PC-3 (cell line): ENCODE measurements around the gene GPC3. TPM values are rescaled to one million over a fixed set of nuclear protein-coding genes. Genes with fewer than 3 reads are reported as not detected.

ENCODE experiments used
- ATAC-seq: fragments of 200-7000 bp; cut with Tn5 transposase; 2 replicates; pipeline ENCODE4 v1.9.1; 2020; ENCODE audit warnings: mild to moderate bottlenecking, moderate library complexity
- BruUV-seq: library from RNA; stranded (reverse); fragments of 400-500 nt; replicated peaks from 2 replicates; lab custom pipeline; 2021; lab: Mats Ljungman, UMichigan
- CTCF ChIA-PET: fragments of 300-600 bp; sonication (Branson Sonifier 250); formaldehyde crosslinking; loops from one replicate; lab custom pipeline; 2022; ENCODE audit warnings: antibody characterized with exemption; lab: Charles Lee
- POLR2A ChIA-PET: fragments of 300-600 bp; sonication (Branson Sonifier 250); formaldehyde crosslinking; loops from one replicate; lab custom pipeline; 2022; ENCODE audit warnings: antibody characterized with exemption; ENCODE audit not compliant: unreplicated experiment; lab: Charles Lee
- DNase-seq: peaks from one replicate; pipeline ENCODE4 v3.0.0-alpha.2; 2015
- H2AFZ ChIP-seq: fragments of 300-600 bp; sonication (generic); 2 replicates; pipeline ENCODE4 v1.6.0; 2016; ENCODE audit warnings: antibody characterized with exemption, low read length
- H3F3A ChIP-seq: fragments of 300-600 bp; sonication (generic); one replicate; pipeline ENCODE4 v1.6.0; 2017; ENCODE audit warnings: antibody characterized with exemption, low read length, control low read depth, mild to moderate bottlenecking; ENCODE audit not compliant: unreplicated experiment
- H3K27ac ChIP-seq: fragments of 300-600 bp; sonication (generic); 2 replicates; pipeline ENCODE4 v1.5.1; 2016; ENCODE audit warnings: mild to moderate bottlenecking, low read length
- H3K27me3 ChIP-seq: fragments of 300-600 bp; sonication (generic); 2 replicates; pipeline ENCODE4 v1.6.1; 2016; ENCODE audit warnings: low read length, mixed read lengths
- H3K36me3 ChIP-seq: fragments of 300-600 bp; sonication (generic); 2 replicates; pipeline ENCODE4 v1.6.1; 2016; ENCODE audit warnings: low read depth, mixed run types, low read length, mixed read lengths
- H3K4me1 ChIP-seq: fragments of 300-600 bp; sonication (generic); 2 replicates; pipeline ENCODE4 v1.5.1; 2016; ENCODE audit warnings: low read length; ENCODE audit not compliant: insufficient read depth
- H3K4me2 ChIP-seq: fragments of 300-600 bp; sonication (generic); 2 replicates; pipeline ENCODE4 v1.6.0; 2016; ENCODE audit warnings: low read length
- H3K4me3 ChIP-seq: fragments of 300-600 bp; sonication (generic); 2 replicates; pipeline ENCODE4 v1.5.1; 2016; ENCODE audit warnings: mild to moderate bottlenecking, low read length, mixed read lengths
- H3K79me2 ChIP-seq: fragments of 300-600 bp; sonication (generic); 2 replicates; pipeline ENCODE4 v1.6.1; 2017; ENCODE audit warnings: low read length, mixed read lengths
- H3K9ac ChIP-seq: fragments of 300-600 bp; sonication (generic); 2 replicates; pipeline ENCODE4 v1.6.0; 2016; ENCODE audit warnings: mild to moderate bottlenecking, low read length
- H3K9me2 ChIP-seq: fragments of 300-600 bp; sonication (generic); replicated peaks from 2 replicates; pipeline ENCODE4 v1.6.1; 2016; ENCODE audit warnings: mixed run types, low read length, mixed read lengths
- H3K9me3 ChIP-seq: fragments of 300-600 bp; sonication (generic); 2 replicates; pipeline ENCODE4 v1.6.1; 2016; ENCODE audit warnings: low read length, mixed read lengths
- H4K20me1 ChIP-seq: fragments of 300-600 bp; sonication (generic); 2 replicates; pipeline ENCODE4 v1.6.1; 2016; ENCODE audit warnings: low read length, mixed read lengths
- CTCF ChIP-seq: fragments of 300-600 bp; sonication (generic); conservative IDR thresholded peaks from 2 replicates; pipeline ENCODE4 v1.5.1; 2017; ENCODE audit warnings: antibody characterized with exemption, low read depth, mild to moderate bottlenecking, low read length
- EZH2 ChIP-seq: fragments of 300-600 bp; sonication (generic); IDR thresholded peaks from one replicate; pipeline ENCODE4 v1.6.1; 2017; ENCODE audit warnings: antibody characterized with exemption, mild to moderate bottlenecking, low read length; ENCODE audit not compliant: unreplicated experiment
- EZH2phosphoT487 ChIP-seq: fragments of 300-600 bp; sonication (generic); IDR thresholded peaks from 2 replicates; pipeline ENCODE4 v1.6.1; 2018; ENCODE audit warnings: mild to moderate bottlenecking, antibody characterized with exemption, low read length, borderline replicate concordance
- intact Hi-C: fragments of 100-400 bp; cut with micrococcal nuclease; formaldehyde crosslinking; loops from 2 replicates; pipeline ENCODE4 v1.9.0; 2023
- total RNA-seq: library from RNA; depleted of rRNA; stranded (reverse); fragments of >200 nt; gene quantifications from 2 replicates; pipeline ENCODE4 v1.2.3, GENCODE V29; 2014

GPC3 gene
- total RNA-seq, 1 experiment from 2014 or later = not detected

- Histone ChIP-seq H3K9ac (no peak overlapping the region), H3K79me2 (no peaks in the 10 kb centered on the region), H3K9me3 (no peaks in the 10 kb centered on the region), H3K36me3 (no peaks in the 10 kb centered on the region), H3K27ac (no peak overlapping the region), H3K9me2 (no peaks in the 10 kb centered on the region), H3K4me1 (no peaks in the 10 kb centered on the region), H3K4me2 (no peak overlapping the region), H3F3A (no peaks in the 10 kb centered on the region), H3K27me3 (peaks cover 17% of the 10 kb centered on the region), H3K4me3 (no peak overlapping the region), H4K20me1 (no peaks in the 10 kb centered on the region), H2AFZ (no peak overlapping the region)
- TF ChIP-seq CTCF (no peak), EZH2 (no peak), EZH2phosphoT487 (no peak)
- BruUV-seq = no TSS peak
- no peak for ATAC-seq
- ChIA-PET POLR2A (no interaction called here), CTCF (no interaction called here)
- intact Hi-C loops = no loop called here
- DNase-seq = no peak
Measured at GRCh38 chrX:133933316-133933715, 52.1 kb downstream of the GPC3 start.

- H3K4me1 ChIP-seq = no peaks in the 10 kb centered on the region
- H3F3A ChIP-seq = no peaks in the 10 kb centered on the region
- peaks cover 7% of the 10 kb centered on the region for H3K27me3 ChIP-seq
- no peak overlapping the region for H3K27ac ChIP-seq
- ChIA-PET CTCF (no interaction called here), POLR2A (no interaction called here)
- ATAC-seq = no peak
- H3K79me2 ChIP-seq = no peaks in the 10 kb centered on the region
- intact Hi-C loops = no loop called here
- H4K20me1 ChIP-seq = no peaks in the 10 kb centered on the region
- no peak overlapping the region for H3K9ac ChIP-seq
- TF ChIP-seq CTCF (no peak), EZH2phosphoT487 (no peak)
- BruUV-seq = no TSS peak
- DNase-seq = no peak
- H3K4me3 ChIP-seq = no peak overlapping the region
- no peaks in the 10 kb centered on the region for H3K9me3 ChIP-seq
- H3K9me2 ChIP-seq = no peaks in the 10 kb centered on the region
- no peak overlapping the region for H3K4me2 ChIP-seq
- no peak overlapping the region for H2AFZ ChIP-seq
- H3K36me3 ChIP-seq = no peaks in the 10 kb centered on the region
Measured at GRCh38 chrX:133929836-133930464, 55.4 kb downstream of the GPC3 start.

- ATAC-seq (no peak), DNase-seq (no peak)
- Histone ChIP-seq H3K9me3 (no peaks in the 10 kb centered on the region), H3K4me2 (no peak overlapping the region), H3K36me3 (no peaks in the 10 kb centered on the region), H3K9ac (no peak overlapping the region), H2AFZ (no peak overlapping the region), H3K4me1 (no peaks in the 10 kb centered on the region), H3K79me2 (no peaks in the 10 kb centered on the region), H3K4me3 (no peak overlapping the region), H4K20me1 (no peaks in the 10 kb centered on the region), H3K27me3 (peaks cover 4% of the 10 kb centered on the region), H3K27ac (no peak overlapping the region), H3K9me2 (no peaks in the 10 kb centered on the region), H3F3A (no peaks in the 10 kb centered on the region)
- intact Hi-C loops = no loop called here
- CTCF ChIA-PET = no interaction called here
- POLR2A ChIA-PET = no interaction called here
- TF ChIP-seq CTCF (no peak), EZH2phosphoT487 (no peak), EZH2 (no peak)
- BruUV-seq = no TSS peak
Measured at GRCh38 chrX:133928365-133928764, 57.0 kb downstream of the GPC3 start.
